GM21825 (cell line): Measurements from ENCODE around the gene ZNF750.
"Not testable (repeated sequence)": the region's sequence is repeated elsewhere in the genome, so short reads cannot be mapped to it uniquely, and the experiment has no call there.

Source experiments
- ATAC-seq: cut with Tn5 transposase; IDR thresholded peaks from one replicate; pipeline ENCODE4 v1.9.1; 2021; ENCODE audit warnings: mild to moderate bottlenecking, moderate library complexity; ENCODE audit not compliant: unreplicated experiment

Gene ZNF750

DNA sequence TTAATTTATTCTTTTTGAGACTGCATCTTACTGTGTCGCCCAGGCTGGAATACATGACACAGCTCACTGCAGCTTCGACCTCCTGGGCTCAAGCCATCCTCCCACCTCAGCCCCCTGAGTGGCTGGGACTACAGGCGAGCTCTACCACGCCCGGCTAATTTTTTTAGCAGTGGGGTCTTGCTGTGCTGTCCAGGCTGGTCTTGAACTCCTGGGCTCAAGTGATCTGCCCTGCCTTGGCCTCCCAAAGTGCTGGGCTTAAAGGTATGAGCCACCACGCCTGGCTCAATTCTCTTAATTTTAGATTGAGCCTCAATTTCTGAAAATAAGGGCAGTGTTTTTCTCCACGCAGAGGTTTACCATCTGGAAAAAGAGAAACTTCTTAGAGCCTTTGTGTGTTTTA, 41.1 kb downstream of the ZNF750 start:
- ATAC-seq = no peak

DNA sequence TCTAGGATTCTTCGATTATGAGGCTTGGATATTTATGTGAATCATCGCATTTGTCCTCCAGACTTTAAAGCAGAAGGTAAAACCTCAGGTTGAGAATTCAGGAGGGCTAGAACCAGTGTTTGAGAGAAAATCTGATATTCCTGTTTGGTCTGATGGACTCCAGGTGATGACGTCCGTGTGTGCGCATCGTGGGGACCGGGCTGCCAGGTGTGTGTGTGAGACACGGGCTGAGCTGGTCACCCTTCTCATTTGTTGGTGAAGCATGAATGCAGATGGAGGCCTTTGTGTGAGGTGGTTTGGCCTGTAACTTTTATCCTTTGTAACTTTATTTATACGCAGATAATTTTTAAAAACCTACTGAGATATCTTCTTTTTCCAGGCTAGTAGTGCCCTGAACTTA, 42.8 kb downstream of the ZNF750 start:
- no peak for ATAC-seq

DNA sequence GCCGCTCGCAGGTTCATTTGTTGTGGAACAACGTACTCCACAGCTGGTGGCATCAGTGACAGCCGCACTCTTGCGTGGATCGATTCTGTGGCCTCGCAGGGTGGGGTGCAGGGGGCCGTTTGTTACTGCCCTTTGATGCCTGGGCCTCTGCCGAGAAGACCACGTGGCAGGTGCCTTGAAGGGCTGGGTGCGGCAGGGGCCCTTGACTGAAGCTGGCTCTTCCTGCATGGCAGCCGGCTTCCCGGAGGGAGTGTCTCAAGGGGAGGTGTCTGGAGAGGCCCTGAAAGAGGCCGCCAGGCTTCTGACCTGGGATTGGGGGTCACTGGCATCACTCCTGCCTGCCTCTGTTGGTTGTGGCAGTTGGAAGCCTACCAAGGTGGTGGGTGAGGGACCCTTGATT, 44.2 kb downstream of the ZNF750 start:
- no peak for ATAC-seq

DNA sequence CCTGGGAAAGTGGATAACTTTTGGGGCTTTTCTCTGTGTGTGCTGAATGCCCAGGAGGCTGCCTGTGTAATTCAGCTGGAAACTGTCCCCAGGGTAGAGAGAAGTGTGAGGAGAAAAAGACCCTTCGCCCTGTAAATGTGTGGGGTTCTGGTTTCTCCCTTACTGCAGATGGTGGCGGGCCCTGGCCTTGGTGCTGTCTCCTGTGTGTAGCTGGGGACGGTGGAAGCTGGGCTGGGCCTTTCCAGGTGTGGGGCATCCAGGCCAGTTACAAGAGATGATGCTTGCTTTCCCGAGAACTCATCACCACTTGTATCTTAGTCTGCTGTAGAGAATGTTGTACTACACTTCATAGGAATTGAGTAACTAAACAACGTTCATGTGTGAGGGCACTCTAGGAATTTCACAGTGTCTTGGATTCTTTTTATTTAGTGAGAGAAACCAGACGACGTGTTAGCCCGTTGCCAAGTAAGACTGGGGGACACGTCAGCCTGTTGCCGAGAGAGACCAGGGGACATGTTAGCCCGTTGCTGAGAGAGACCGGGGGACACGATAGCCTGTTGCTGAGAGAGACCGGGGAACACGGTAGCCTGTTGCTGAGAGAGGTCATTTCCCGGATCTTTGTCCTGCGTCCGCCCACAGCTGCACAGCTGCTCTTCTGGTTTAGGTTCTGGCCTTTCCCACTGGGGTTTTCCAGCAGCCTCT, 44.9 kb downstream of the ZNF750 start:
- no peak for ATAC-seq

GRCh38 chr17:82793974-82794630, 45.7 kb downstream of the ZNF750 start:
- ATAC-seq = no peak

GRCh38 chr17:82791532-82791931, 48.3 kb downstream of the ZNF750 start:
- no peak for ATAC-seq

DNA sequence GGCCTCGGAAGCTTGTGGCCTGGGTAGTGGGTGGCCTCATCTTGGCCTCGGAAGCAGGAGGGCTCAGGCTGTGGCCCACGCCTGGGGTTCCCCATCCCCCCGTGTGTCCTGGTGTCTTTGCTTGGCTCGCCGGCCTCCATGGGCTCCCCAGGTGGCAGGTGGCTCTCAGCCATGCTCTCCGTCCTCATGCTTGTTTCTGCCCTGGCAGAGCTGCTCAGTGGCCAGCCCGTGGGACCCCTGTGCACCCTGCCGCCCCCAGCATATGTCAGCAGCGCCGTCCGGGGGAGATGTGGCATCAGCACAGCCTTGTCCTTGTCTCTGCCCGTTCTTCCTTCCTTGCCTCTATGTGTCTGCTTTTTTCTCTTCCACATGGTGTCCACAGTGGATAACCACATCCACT, 49.4 kb downstream of the ZNF750 start:
- no peak for ATAC-seq

DNA sequence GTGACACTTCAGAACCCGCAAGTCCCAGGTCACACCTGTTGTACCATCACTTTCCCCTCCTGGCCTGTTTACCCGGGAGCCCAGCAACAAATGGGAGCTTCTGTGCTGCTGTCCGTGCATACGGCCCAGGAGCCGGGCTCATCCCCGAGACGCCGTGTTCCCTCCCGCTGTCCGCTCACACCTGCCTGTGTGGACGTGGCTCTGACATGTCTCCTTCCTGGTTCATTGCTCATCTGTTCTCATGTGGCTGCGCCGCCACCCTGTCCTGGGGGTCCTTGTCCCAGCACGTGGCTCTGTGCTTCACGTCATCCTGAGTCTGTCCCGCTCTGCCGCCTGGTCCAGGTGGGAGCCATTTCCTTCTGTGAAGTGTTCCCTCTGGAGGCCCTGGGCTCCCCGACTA, 50.0 kb downstream of the ZNF750 start:
- ATAC-seq = no peak

DNA sequence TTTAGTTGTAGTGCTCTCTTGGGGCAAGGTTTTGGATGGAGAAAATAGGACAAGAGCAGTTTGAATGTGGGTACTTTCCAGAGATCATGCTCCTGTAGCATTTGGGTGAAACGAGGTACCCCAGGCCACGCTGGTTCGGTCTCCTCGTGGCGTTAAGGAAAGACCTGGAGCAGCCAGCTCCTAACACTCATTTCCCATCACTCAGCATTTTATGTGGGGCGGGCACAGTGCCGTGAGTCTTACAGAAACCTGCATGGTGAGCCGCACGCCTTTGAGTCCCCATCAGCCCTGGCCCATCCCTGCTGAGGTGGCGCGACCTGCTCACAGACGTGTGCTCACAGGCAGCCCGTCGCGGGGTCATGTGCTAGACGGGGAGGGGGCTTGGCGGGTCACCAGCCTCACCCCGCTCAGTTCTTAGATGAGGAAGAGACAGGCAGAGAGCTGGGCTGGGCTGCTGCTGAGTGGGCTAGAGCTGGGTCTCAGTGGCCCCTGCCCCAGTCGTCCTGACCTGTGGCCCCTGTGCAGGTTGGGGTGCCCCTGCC, 50.7 kb downstream of the ZNF750 start:
- ATAC-seq = no peak

DNA sequence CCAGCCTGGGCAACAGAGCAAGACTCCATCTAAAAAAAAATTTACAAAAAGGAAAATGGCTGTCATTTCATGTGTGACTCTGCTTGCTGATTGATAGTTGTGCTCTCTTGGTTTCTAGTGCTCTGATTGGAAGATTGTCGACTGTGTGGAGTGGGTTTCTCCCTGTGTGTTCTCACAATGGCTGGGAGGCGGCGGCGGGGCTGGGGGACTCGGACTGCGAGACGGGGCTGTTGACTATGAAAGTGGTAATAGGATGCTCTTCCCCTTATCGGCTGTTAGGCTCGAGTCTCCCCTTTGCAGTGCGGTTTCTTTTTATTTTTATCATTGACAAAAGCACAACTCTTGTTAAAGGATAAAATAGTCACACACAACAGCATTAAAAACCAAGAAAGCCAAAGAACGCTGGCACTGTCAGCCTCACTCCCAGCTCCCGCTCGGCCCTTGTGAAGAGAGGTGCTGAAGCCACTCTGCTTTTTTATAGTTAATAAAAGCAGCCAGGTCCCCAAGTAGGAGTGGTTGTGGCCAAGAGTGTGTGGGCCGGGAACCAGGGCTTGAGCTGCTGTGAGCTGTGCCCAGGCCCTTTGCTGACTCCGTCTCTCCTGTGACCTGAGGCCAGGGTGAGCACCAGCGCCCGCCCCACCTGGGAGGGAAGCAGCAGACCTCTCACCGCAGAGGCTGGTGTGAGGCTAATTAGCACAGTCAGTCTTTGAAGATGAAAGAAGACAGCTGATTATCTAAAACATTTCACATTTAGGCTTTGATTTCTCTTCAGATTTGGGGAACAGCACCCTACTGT, 51.4 kb downstream of the ZNF750 start:
- ATAC-seq = no peak

- ATAC-seq = no peak
Observed at GRCh38 chr17:82787081-82787848, 52.6 kb downstream of the ZNF750 start.

- ATAC-seq = no peak
Observed at GRCh38 chr17:82786427-82786826, 53.4 kb downstream of the ZNF750 start.

GRCh38 chr17:82785581-82785980, 54.2 kb downstream of the ZNF750 start:
- ATAC-seq = not testable (repeated sequence)

GRCh38 chr17:82783498-82783897, 56.3 kb downstream of the ZNF750 start:
- ATAC-seq = no peak

DNA sequence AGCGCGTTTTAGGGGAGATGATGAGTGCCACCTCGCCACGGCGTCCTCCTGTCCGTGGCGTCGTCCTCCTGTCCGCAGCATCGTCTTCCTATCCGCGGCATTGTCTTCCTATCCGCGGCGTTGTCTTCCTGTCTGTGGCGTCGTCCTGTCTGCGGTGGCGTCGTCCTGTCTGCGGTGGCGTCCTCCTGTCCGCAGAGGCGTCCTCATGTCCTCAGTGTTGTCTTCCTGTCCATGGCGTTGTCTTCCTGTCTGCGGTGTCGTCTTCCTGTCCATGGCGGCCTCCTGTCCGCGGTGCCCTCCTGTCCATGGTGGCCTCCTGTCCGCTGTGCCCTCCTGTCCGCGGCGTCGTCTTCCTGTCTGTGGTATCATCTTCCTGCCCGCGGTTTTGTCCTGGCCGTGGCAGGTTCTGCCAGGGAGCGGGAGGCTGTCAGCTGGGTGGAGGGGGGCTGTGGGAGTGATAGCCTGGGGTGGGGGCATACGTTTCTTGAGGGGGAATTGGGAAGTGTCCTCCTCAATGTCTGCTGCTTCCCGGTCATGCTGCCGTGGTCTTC, 57.1 kb downstream of the ZNF750 start:
- no peak for ATAC-seq

GRCh38 chr17:82781894-82782274, 57.9 kb downstream of the ZNF750 start:
- ATAC-seq = peak; percentile 58

GRCh38 chr17:82780971-82781893, 58.6 kb downstream of the ZNF750 start:
- no peak for ATAC-seq

DNA sequence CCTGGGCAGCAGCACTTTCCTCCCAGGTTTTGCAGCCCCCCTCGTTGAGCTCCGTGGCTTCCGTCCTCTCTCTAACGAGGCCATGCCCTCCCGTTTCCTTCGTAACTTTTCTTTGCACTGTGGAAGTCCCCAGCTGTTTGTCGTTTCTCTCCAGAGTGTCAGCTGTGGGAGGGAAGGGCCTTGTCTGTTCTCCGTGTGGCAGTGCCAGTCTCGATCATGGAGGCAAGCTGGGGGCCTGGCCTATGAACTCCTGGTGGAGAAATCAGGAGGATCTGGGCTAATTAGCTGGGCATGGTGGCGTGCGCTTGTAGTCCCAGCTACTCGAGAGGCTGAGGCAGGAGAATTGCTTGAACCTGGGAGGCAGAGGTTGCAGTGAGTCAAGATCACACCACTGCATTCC, 59.6 kb downstream of the ZNF750 start:
- no peak for ATAC-seq

- no peak for ATAC-seq
Observed at GRCh38 chr17:82779541-82779940, 60.3 kb downstream of the ZNF750 start.
